Adrenal gland (tissue), 5 donors: Measurements from ENCODE around the gene STARD3NL.

ENCODE experiments used
- CTCF ChIP-seq, 6 experiments: fragments of 450-650 bp in 4 of 6; fragments of 200-600 bp in 2 of 6; sonication (generic) in 1 of 6; IDR thresholded peaks; 1 replicate in 5 of 6; 2 replicates in 1 of 6; pipeline versions ENCODE4 v1.5.1 to v1.8.0; 2016 to 2021; ENCODE audit warnings: antibody characterized with exemption in 6 of 6, mild to moderate bottlenecking in 2 of 6, moderate library complexity in 1 of 6
- POLR2A ChIP-seq, 2 donors: fragments of 450-650 bp; IDR thresholded peaks; one replicate each; pipeline ENCODE4 v1.6.1; 2017; ENCODE audit warnings: antibody characterized with exemption in 2 of 2, mild to moderate bottlenecking in 2 of 2, moderate library complexity in 1 of 2
- donor health status: DM: no; HTN: no; CAD: no.

GRCh38 chr7:38168890-38169570, 9.0 kb upstream of the STARD3NL start:
- TF ChIP-seq CTCF (IDR thresholded peaks at IDR 0.05): no peak
- no peak for TF ChIP-seq POLR2A (IDR thresholded peaks at IDR 0.05)
